ENCODE results near the gene MUS81.

DNA sequence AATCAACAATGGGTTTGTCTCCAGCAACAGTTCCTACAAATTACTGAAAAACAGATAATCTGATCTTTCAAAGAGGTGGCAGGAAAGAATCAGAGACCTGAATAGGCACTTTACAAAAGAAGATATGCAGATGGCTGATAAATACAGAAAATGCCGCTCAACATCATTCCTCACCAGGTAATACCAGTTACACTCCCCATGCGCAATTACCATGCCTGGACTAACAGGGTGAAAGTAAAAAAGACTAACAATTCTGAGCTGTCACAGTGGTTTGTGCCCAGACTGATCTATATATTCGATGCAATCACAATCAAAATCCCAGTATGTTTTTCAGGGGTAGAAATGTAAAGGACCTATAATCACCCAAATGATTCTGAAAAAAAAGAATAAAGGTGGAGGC is 16.4 kb upstream of the MUS81 start:
- no peak for TF ChIP-seq POLR2AphosphoS5 (IDR thresholded peaks at IDR 0.05; ENCODE audit: insufficient read depth, low read depth, low read length)
- no peak for TF ChIP-seq POLR2A (IDR thresholded peaks at IDR 0.05; ENCODE audit: low read depth, low read length)
- TF ChIP-seq, protein P1, sequence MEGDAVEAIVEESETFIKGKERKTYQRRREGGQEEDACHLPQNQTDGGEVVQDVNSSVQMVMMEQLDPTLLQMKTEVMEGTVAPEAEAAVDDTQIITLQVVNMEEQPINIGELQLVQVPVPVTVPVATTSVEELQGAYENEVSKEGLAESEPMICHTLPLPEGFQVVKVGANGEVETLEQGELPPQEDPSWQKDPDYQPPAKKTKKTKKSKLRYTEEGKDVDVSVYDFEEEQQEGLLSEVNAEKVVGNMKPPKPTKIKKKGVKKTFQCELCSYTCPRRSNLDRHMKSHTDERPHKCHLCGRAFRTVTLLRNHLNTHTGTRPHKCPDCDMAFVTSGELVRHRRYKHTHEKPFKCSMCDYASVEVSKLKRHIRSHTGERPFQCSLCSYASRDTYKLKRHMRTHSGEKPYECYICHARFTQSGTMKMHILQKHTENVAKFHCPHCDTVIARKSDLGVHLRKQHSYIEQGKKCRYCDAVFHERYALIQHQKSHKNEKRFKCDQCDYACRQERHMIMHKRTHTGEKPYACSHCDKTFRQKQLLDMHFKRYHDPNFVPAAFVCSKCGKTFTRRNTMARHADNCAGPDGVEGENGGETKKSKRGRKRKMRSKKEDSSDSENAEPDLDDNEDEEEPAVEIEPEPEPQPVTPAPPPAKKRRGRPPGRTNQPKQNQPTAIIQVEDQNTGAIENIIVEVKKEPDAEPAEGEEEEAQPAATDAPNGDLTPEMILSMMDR (IDR thresholded peaks at IDR 0.05; ENCODE audit: extremely low read depth in 1 of 2, insufficient read depth in 1 of 2, low read depth in 1 of 2, low read length in 2 of 2) = no peak
- TF ChIP-seq EZH2 (IDR thresholded peaks at IDR 0.05; ENCODE audit: borderline replicate concordance, low read depth, low read length, severe bottlenecking) = no peak
- TF ChIP-seq FOS (IDR thresholded peaks at IDR 0.05; ENCODE audit: borderline replicate concordance, insufficient read depth, low read length) = no peak
- TF ChIP-seq, protein P2, sequence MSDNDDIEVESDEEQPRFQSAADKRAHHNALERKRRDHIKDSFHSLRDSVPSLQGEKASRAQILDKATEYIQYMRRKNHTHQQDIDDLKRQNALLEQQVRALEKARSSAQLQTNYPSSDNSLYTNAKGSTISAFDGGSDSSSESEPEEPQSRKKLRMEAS (IDR thresholded peaks at IDR 0.05; ENCODE audit: insufficient read depth, insufficient read length) = no peak

Measured in endothelial cell of umbilical vein (primary cell).